ENCODE results near the gene SLC51B.

- TF ChIP-seq POLR2A (IDR thresholded peaks at IDR 0.05; ENCODE audit: low read depth, low read length) (no peak), TAF1 (IDR thresholded peaks at IDR 0.05; ENCODE audit: low read depth, low read length) (no peak)
Observed at GRCh38 chr15:65062726-65063125, 17.5 kb downstream of the SLC51B start.

All from GM12891 (cell line).